Measurements from ENCODE around the gene PTPRE. TPM values are rescaled to one million over a fixed set of nuclear protein-coding genes. Genes with fewer than 3 reads are reported as not detected.

Gene PTPRE
- total and polyA plus RNA-seq, 9 donors = 3.3 to 6.3 (median 4.4) TPM

DNA sequence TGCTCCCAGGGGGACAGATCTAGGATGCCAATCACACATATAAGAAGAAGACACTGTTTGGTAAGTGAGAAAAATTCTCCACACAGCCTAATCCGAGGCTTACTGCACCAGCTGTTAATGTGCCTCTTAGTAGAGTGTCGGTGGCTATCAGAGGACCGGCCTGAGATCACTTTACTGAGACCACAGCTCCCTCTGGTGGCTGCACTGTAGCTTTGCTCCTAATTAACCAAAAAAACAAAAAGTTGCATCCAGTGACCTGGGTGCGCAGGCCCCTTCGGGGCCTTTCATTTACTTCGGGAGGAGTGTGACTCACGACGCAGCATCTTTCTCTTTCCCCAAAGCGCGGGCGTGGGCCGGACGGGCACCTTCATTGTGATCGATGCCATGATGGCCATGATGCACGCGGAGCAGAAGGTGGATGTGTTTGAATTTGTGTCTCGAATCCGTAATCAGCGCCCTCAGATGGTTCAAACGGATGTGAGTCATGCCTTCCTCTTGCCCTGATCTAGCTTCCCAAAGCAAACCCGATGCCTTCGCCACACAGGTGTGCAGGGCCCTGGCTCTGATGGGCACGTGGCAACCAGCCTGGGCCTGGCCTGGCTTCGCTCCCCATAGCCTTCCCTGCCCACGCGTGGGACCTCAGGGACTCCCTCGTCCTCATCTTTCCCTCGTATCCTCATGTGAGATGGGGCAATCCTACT is 162.6 kb downstream of the PTPRE start:
- H3K27ac ChIP-seq (ENCODE audit: low read length) = no peak overlapping the region
- H3K9me3 ChIP-seq (replicated peaks; ENCODE audit: control insufficient read depth, low read depth, low read length) = no peaks in the 10 kb centered on the region
- H3K4me1 ChIP-seq (ENCODE audit: control insufficient read depth, insufficient read depth, low read length) = peaks cover 14% of the 10 kb centered on the region
- H3K36me3 ChIP-seq (ENCODE audit: control insufficient read depth, insufficient read depth, low read length) = peaks cover 27% of the 10 kb centered on the region
- 51% methylated on average over 14 of the region's 28 CpGs for WGBS (ENCODE audit: insufficient coverage)
- no peaks in the 10 kb centered on the region for H3K27me3 ChIP-seq (ENCODE audit: control insufficient read depth, insufficient read depth, low read length)
- H3K4me3 ChIP-seq (ENCODE audit: low read length) = no peak overlapping the region
- peak; percentile 89 for DNase-seq

DNA sequence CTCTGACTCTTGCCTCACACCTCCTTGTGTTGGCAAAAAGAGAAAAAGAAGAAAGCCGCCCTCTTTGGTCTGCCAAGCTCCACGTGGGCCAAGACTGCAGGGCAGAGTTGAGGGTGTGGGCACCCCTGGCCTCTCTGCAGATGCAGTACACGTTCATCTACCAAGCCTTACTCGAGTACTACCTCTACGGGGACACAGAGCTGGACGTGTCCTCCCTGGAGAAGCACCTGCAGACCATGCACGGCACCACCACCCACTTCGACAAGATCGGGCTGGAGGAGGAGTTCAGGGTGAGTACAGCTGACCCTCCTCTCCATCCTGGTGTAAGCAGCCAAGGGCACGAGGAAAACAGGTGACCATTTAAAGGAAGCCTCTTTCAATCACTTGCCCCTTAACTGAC is 163.3 kb downstream of the PTPRE start:
- peaks cover 8% of the 10 kb centered on the region for H3K4me1 ChIP-seq (ENCODE audit: control insufficient read depth, insufficient read depth, low read length)
- WGBS (ENCODE audit: insufficient coverage) = 80% methylated on average over 2 of the region's 10 CpGs
- H3K36me3 ChIP-seq (ENCODE audit: control insufficient read depth, insufficient read depth, low read length) = peaks cover 27% of the 10 kb centered on the region
- no peaks in the 10 kb centered on the region for H3K27me3 ChIP-seq (ENCODE audit: control insufficient read depth, insufficient read depth, low read length)
- no peak for DNase-seq
- no peaks in the 10 kb centered on the region for H3K9me3 ChIP-seq (replicated peaks; ENCODE audit: control insufficient read depth, low read depth, low read length)
- no peak overlapping the region for H3K4me3 ChIP-seq (ENCODE audit: low read length)
- H3K27ac ChIP-seq (ENCODE audit: low read length) = no peak overlapping the region

DNA sequence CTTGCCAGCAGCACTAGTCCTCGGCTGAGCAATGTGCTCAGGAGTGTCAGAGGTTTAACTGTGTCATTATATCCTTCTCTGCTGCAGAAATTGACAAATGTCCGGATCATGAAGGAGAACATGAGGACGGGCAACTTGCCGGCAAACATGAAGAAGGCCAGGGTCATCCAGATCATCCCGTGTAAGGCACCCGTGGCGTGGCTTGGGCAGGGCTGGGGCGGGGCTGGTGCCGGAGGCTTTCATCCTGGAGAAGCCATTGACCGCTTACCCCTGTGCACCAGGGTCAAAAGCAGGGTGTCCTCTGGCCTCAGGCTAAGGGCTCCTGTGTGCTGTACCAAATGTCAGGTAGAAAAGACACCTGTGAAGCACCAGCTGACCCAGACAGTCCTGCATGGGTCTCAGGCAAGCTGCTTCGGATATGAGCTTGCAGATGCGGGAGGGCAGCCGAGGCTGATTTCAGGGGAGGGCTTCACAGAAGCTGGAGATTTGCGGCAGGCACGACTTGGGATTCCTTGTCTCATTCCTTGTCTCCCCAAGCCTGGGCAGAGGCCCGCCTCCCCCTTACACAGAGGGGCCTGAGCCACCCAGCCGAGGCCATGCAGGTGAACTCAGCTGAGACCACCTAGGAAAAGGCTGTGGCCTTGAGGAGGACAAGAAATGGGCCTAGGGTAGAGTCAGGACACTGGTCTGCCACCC is 164.0 kb downstream of the PTPRE start:
- Histone ChIP-seq H3K27ac (ENCODE audit: low read length) (no peak overlapping the region), H3K36me3 (ENCODE audit: control insufficient read depth, insufficient read depth, low read length) (peaks cover 27% of the 10 kb centered on the region), H3K4me3 (ENCODE audit: low read length) (no peak overlapping the region), H3K4me1 (ENCODE audit: control insufficient read depth, insufficient read depth, low read length) (peaks cover 4% of the 10 kb centered on the region), H3K9me3 (replicated peaks; ENCODE audit: control insufficient read depth, low read depth, low read length) (no peaks in the 10 kb centered on the region), H3K27me3 (ENCODE audit: control insufficient read depth, insufficient read depth, low read length) (no peaks in the 10 kb centered on the region)
- no peak for DNase-seq
- WGBS (ENCODE audit: insufficient coverage) = 82% methylated on average over 15 of the region's 17 CpGs

DNA sequence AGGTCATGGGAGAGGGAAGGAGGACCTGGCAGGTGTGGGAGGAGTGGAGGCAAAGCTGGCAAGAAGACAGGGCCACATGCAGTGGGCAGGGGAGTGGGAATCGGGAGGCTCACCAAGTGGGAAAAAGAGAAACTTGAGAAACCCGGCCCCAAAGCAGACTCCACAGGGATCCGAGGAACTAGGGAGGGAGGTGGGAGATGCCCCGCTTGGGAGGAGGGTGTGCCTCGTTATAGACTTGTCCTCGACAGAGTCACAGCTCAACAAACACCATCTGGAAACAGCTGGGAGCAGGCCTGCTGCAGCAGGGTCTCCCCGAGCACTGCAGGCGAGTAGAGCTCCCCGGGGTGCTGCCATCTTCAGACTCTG is 164.5 kb downstream of the PTPRE start:
- H3K27ac ChIP-seq (ENCODE audit: low read length) = no peak overlapping the region
- peaks cover 23% of the 10 kb centered on the region for H3K36me3 ChIP-seq (ENCODE audit: control insufficient read depth, insufficient read depth, low read length)
- no peaks in the 10 kb centered on the region for H3K27me3 ChIP-seq (ENCODE audit: control insufficient read depth, insufficient read depth, low read length)
- no peak for DNase-seq
- no peaks in the 10 kb centered on the region for H3K9me3 ChIP-seq (replicated peaks; ENCODE audit: control insufficient read depth, low read depth, low read length)
- H3K4me3 ChIP-seq (ENCODE audit: low read length) = no peak overlapping the region
- 51% methylated on average over 5 of the region's 9 CpGs for WGBS (ENCODE audit: insufficient coverage)
- H3K4me1 ChIP-seq (ENCODE audit: control insufficient read depth, insufficient read depth, low read length) = peaks cover 4% of the 10 kb centered on the region

DNA sequence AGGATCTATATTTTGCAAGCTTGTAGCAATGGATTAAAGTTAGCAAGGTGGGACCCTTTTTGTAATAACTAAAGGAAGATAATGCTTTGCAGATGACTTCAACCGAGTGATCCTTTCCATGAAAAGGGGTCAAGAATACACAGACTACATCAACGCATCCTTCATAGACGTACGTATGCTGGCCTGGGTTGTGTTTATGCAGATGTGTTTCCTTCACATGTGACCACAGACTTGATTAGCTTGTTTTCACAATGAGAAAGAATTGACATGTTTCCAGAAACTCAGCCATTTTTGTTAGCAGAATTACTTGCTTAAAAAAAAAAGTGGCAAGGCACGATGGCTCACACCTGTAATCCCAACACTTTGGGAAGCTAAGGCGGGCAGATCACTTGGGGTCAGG is 165.1 kb downstream of the PTPRE start:
- peak; percentile 57 for DNase-seq
- no peaks in the 10 kb centered on the region for H3K27me3 ChIP-seq (ENCODE audit: control insufficient read depth, insufficient read depth, low read length)
- no peak overlapping the region for H3K4me3 ChIP-seq (ENCODE audit: low read length)
- WGBS (ENCODE audit: insufficient coverage) = 65% methylated on average over 4 of the region's 6 CpGs
- H3K4me1 ChIP-seq (ENCODE audit: control insufficient read depth, insufficient read depth, low read length) = peaks cover 4% of the 10 kb centered on the region
- H3K9me3 ChIP-seq (replicated peaks; ENCODE audit: control insufficient read depth, low read depth, low read length) = no peaks in the 10 kb centered on the region
- H3K36me3 ChIP-seq (ENCODE audit: control insufficient read depth, insufficient read depth, low read length) = peaks cover 20% of the 10 kb centered on the region
- H3K27ac ChIP-seq (ENCODE audit: low read length) = no peak overlapping the region

DNA sequence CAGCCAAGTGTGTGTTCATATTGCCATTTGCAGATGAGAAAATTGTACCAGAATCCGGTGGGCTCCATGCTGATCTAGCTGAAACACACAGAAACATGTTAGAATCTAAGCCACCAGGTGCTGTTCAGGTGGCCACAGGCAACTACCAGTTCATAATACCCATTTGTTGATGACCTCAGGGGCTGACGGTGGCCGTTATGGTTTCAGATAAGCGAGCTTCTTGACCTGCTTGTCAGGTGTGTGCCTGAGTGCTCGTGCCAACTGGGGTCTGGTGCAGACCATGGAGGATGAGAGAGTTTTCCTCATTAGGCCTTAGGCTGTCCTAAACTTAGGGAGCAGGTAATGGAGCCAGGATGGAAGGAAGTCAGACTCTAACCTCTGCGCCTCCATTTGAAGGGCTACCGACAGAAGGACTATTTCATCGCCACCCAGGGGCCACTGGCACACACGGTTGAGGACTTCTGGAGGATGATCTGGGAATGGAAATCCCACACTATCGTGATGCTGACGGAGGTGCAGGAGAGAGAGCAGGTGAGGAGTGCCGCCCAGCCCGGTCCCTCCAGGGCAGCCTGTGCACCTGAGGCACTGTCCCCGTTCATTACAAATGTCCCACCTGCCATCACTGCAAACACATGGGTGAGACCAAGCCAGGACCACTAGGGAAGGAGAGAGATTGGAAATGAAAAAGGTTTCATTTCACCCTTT is 166.2 kb downstream of the PTPRE start:
- DNase-seq = no peak
- H3K4me3 ChIP-seq (ENCODE audit: low read length) = no peak overlapping the region
- no peaks in the 10 kb centered on the region for H3K9me3 ChIP-seq (replicated peaks; ENCODE audit: control insufficient read depth, low read depth, low read length)
- H3K27ac ChIP-seq (ENCODE audit: low read length) = no peak overlapping the region
- H3K27me3 ChIP-seq (ENCODE audit: control insufficient read depth, insufficient read depth, low read length) = no peaks in the 10 kb centered on the region
- peaks cover 4% of the 10 kb centered on the region for H3K4me1 ChIP-seq (ENCODE audit: control insufficient read depth, insufficient read depth, low read length)
- H3K36me3 ChIP-seq (ENCODE audit: control insufficient read depth, insufficient read depth, low read length) = peaks cover 20% of the 10 kb centered on the region
- 80% methylated on average over 8 of the region's 14 CpGs for WGBS (ENCODE audit: insufficient coverage)

DNA sequence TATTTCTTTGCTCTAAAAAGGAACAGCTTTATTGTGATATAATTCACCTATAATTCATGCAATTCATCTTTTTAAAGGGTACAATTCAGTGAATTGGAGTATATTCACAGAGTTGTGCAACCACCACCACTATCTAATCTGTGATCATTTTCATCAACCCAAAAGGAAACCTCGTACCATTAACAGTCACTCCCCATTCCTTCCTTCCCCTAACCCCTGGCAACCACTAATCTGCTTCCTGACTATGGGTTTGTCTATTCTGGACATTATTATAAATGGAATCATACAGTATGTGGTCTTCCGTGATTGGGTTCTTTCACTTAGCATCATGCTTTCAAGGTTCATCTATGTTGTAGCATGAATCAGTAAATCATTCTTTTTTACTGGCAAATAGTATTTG is 167.0 kb downstream of the PTPRE start:
- peaks cover 4% of the 10 kb centered on the region for H3K4me1 ChIP-seq (ENCODE audit: control insufficient read depth, insufficient read depth, low read length)
- H3K36me3 ChIP-seq (ENCODE audit: control insufficient read depth, insufficient read depth, low read length) = peaks cover 20% of the 10 kb centered on the region
- no peak overlapping the region for H3K4me3 ChIP-seq (ENCODE audit: low read length)
- WGBS (ENCODE audit: insufficient coverage) = no CpG with 5 or more reads among the region's 2 CpGs
- H3K9me3 ChIP-seq (replicated peaks; ENCODE audit: control insufficient read depth, low read depth, low read length) = no peaks in the 10 kb centered on the region
- DNase-seq = no peak
- no peaks in the 10 kb centered on the region for H3K27me3 ChIP-seq (ENCODE audit: control insufficient read depth, insufficient read depth, low read length)
- no peak overlapping the region for H3K27ac ChIP-seq (ENCODE audit: low read length)

DNA sequence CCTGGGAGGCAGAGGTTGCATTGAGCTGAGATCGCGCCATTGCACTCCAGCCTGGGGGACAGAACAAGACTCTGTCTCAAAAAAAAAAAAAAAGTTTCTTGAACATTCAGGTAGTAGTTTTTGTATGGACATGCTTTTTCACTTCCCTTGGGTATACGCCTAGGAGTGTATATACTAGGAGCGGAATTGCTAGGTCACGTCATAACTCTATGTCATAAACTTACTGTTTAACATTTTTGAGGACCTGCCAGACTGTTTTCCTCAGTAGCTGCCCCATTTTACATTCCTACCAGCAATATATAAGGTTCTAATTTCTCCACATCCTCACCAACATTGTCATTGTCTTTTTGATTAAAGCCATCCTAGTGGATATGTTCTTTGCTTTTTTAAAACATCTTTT is 167.7 kb downstream of the PTPRE start:
- no peak overlapping the region for H3K4me3 ChIP-seq (ENCODE audit: low read length)
- H3K36me3 ChIP-seq (ENCODE audit: control insufficient read depth, insufficient read depth, low read length) = peaks cover 22% of the 10 kb centered on the region
- no peak for DNase-seq
- WGBS (ENCODE audit: insufficient coverage) = 93% methylated on average over 2 of the region's 5 CpGs
- no peak overlapping the region for H3K27ac ChIP-seq (ENCODE audit: low read length)
- H3K9me3 ChIP-seq (replicated peaks; ENCODE audit: control insufficient read depth, low read depth, low read length) = no peaks in the 10 kb centered on the region
- H3K4me1 ChIP-seq (ENCODE audit: control insufficient read depth, insufficient read depth, low read length) = no peaks in the 10 kb centered on the region
- no peaks in the 10 kb centered on the region for H3K27me3 ChIP-seq (ENCODE audit: control insufficient read depth, insufficient read depth, low read length)

DNA sequence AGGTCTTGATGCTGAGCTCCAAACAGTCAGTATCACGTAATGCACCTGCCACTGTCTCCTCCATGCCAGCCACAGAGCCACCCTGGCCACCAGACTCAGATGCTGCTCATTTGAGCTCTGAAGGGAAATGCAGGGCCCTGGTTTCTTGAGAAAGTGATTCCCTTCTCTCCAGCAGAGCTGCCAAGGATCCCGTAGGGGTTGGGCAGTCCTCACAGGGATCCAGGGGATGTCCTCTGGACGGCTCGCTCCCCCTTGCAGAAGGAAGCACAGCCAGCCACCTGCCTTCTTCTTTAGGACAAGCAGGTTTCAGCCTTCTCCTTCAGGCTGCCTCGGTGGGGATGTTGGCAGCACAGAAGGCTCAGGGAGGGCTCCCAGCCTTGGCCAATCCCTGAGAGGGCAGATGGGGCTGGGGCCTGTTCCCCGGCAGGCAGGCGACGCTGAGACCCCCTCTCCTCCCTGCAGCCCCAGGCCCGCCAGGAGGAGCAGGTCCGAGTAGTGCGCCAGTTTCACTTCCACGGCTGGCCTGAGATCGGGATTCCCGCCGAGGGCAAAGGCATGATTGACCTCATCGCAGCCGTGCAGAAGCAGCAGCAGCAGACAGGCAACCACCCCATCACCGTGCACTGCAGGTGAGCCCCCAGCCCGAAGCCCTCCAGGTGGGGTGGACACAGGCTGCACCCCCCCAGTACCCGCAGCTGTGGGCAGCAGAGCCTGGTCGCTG is 170.4 kb downstream of the PTPRE start:
- Histone ChIP-seq H3K4me3 (ENCODE audit: low read length) (no peak overlapping the region), H3K4me1 (ENCODE audit: control insufficient read depth, insufficient read depth, low read length) (no peaks in the 10 kb centered on the region), H3K27ac (ENCODE audit: low read length) (no peak overlapping the region), H3K36me3 (ENCODE audit: control insufficient read depth, insufficient read depth, low read length) (peaks cover 11% of the 10 kb centered on the region), H3K27me3 (ENCODE audit: control insufficient read depth, insufficient read depth, low read length) (no peaks in the 10 kb centered on the region), H3K9me3 (replicated peaks; ENCODE audit: control insufficient read depth, low read depth, low read length) (no peaks in the 10 kb centered on the region)
- no peak for DNase-seq
- 82% methylated on average over 17 of the region's 21 CpGs for WGBS (ENCODE audit: insufficient coverage)
